Spleen (tissue), 11 donors: ENCODE data around the gene ADAM15. TPM values are rescaled to one million over a fixed set of nuclear protein-coding genes. Genes with fewer than 3 reads are reported as not detected.

ENCODE experiments used
- DNase-seq: peaks from one replicate; pipeline ENCODE4 v3.0.0-alpha.2; 2020
- H3K27ac ChIP-seq, 8 donors: fragments of 200-600 bp; sonication (generic) in 7 of 8; 1 replicate in 4 of 8; 2 replicates in 4 of 8; pipeline versions ENCODE4 v1.5.0 to v1.8.0; 2016 to 2021; ENCODE audit warnings: inconsistent platforms in 4 of 8, mild to moderate bottlenecking in 4 of 8, moderate library complexity in 1 of 8
- H3K27me3 ChIP-seq, 7 donors: fragments of 200-600 bp; sonication (generic) in 6 of 7; replicated peaks in 1 of 7; 1 replicate in 4 of 7; 2 replicates in 3 of 7; pipeline versions ENCODE4 v1.5.0 to v1.8.0; 2016 to 2021; ENCODE audit warnings: inconsistent platforms in 3 of 7, mild to moderate bottlenecking in 1 of 7
- H3K36me3 ChIP-seq, 6 donors: fragments of 200-600 bp; sonication (generic) in 5 of 6; 1 replicate in 4 of 6; 2 replicates in 2 of 6; pipeline versions ENCODE4 v1.5.0 to v1.8.0; 2016 to 2021; ENCODE audit warnings: inconsistent platforms in 2 of 6
- H3K4me1 ChIP-seq, 6 donors: fragments of 200-600 bp; sonication (generic) in 5 of 6; 1 replicate in 3 of 6; 2 replicates in 3 of 6; pipeline versions ENCODE4 v1.5.0 to v1.8.0; 2016 to 2021; ENCODE audit warnings: inconsistent platforms in 3 of 6
- H3K4me3 ChIP-seq, 8 donors: fragments of 200-600 bp; sonication (generic) in 7 of 8; 1 replicate in 4 of 8; 2 replicates in 4 of 8; pipeline versions ENCODE4 v1.5.0 to v1.8.0; 2016 to 2021; ENCODE audit warnings: inconsistent platforms in 4 of 8, mild to moderate bottlenecking in 4 of 8, moderate library complexity in 2 of 8
- H3K9me3 ChIP-seq, 8 donors: fragments of 200-600 bp; sonication (generic) in 7 of 8; 1 replicate in 4 of 8; 2 replicates in 4 of 8; pipeline versions ENCODE4 v1.5.0 to v1.8.0; 2016 to 2021; ENCODE audit warnings: inconsistent platforms in 4 of 8
- POLR2A ChIP-seq, 3 donors: fragments of 450-650 bp; IDR thresholded peaks; one replicate each; pipeline ENCODE4 v1.5.1; 2017; ENCODE audit warnings: antibody characterized with exemption in 3 of 3, mild to moderate bottlenecking in 1 of 3
- POLR2AphosphoS5 ChIP-seq, 3 donors: sonication (generic); formaldehyde crosslinking; IDR thresholded peaks; one replicate each; pipeline ENCODE4 v1.5.1; 2017; ENCODE audit warnings: antibody characterized with exemption in 3 of 3
- WGBS, 5 donors: extraction: QIAGEN DNeasy Blood & Tissue Kit in 3 of 5; methylation state at CpG; one replicate each; pipeline versions ENCODE4 v1.1.5 to v1.1.7; 2013 to 2018; 5-methylcytosine and 5-hydroxymethylcytosine counted together
- intact Hi-C: fragments of 100-400 bp; cut with DNase I; formaldehyde crosslinking; loops from one replicate; pipeline ENCODE4 v1.15.0; 2023; ENCODE audit warnings: low total_unique reads
- polyA plus RNA-seq, 3 donors: library from polyadenylated mRNA; stranded (reverse); fragments of 200-250 nt; gene quantifications; one replicate each; pipeline ENCODE4 v1.2.1, GENCODE V29; 2013
- total RNA-seq, 7 donors: library from RNA; depleted of rRNA in 3 of 7; stranded (reverse); fragments of >200 nt in 3 of 7; fragmentation: NEBNext Ultra II Directional in 4 of 7; extraction: Animal tissue kit (Norgen Biotek cat#: 25700) in 4 of 7; gene quantifications; one replicate each; pipeline versions ENCODE4 v1.1.0 to v1.2.1, GENCODE V29; 2016 to 2021
- TF ChIP-seq, protein P1 (sequence below), 11 experiments: fragments of 200-600 bp in 7 of 11; fragments of 450-650 bp in 4 of 11; sonication (generic) in 4 of 11; IDR thresholded peaks in 8 of 11; conservative IDR thresholded peaks in 3 of 11; 1 replicate in 7 of 11; 2 replicates in 4 of 11; pipeline versions ENCODE4 v1.4.0 to v1.8.0; 2016 to 2021; ENCODE audit warnings: antibody characterized with exemption in 11 of 11, inconsistent platforms in 4 of 11, mild to moderate bottlenecking in 1 of 11
- donor health status: healthy with polysubstance abuse.
- donor health status: DM: no; HTN: no; CAD: no; lungs with moderate emphysema.
- donor health status: DM: no; HTN: no; CAD: no.
- donor health status: Bipolar disorder and iron deficiency.
- donor health status: healthy.
- donor health status: DM: no; HTN: no; CAD: no.
- donor health status: DM: yes; HTN: yes; CAD: no.

ADAM15 gene
- total and polyA plus RNA-seq, 10 donors = 70.8 to 313 (median 86.6) TPM

DNA sequence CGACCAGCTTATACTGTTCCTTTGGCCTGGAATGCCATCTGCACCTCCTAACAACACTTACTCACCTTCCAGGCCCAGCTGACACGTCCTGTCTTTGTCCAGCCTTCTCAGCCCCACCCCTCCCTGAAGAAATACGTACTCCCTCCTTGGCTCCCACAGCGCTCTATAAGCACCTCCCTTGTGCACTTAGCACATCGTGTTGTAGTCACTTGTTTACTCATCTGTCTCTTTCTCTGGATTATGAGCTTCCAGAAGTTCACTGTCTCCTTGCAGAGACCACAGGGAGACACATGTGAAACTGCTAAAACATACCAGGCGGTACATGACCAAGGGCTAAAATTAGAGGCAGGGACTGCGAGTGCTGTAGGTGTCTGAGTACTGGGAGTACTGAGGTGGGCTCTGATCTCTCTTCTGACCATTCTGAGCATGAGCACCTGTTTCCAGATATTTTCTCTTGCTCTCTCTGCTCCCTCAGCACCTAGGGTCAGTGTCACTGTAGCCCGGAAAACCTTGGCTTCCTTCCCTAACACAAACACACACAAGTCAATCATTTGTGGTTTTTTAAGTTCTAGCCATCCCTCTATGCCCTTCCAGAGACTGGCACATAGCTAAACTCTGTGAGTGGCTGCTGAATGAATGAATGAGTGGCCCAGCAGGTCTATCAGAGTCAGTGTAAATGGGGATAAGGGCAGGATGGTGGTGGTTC, 12.4 kb upstream of the ADAM15 start:
- Histone ChIP-seq H3K4me1 (peaks cover 0 to 19% (median 5%) of the 10 kb centered on the region in 6 donors), H3K36me3 (no peaks in the 10 kb centered on the region), H3K4me3 (no peak overlapping the region), H3K9me3 (no peaks in the 10 kb centered on the region), H3K27ac (no peak overlapping the region), H3K27me3 (peaks cover 0 to 5% (median 0%) of the 10 kb centered on the region in 7 donors)
- 39 to 51% (median 48%) methylated on average over 8 of the region's 8 CpGs for WGBS, 5 donors
- no peak for DNase-seq
- intact Hi-C loops = no loop called here
- TF ChIP-seq, protein P1, sequence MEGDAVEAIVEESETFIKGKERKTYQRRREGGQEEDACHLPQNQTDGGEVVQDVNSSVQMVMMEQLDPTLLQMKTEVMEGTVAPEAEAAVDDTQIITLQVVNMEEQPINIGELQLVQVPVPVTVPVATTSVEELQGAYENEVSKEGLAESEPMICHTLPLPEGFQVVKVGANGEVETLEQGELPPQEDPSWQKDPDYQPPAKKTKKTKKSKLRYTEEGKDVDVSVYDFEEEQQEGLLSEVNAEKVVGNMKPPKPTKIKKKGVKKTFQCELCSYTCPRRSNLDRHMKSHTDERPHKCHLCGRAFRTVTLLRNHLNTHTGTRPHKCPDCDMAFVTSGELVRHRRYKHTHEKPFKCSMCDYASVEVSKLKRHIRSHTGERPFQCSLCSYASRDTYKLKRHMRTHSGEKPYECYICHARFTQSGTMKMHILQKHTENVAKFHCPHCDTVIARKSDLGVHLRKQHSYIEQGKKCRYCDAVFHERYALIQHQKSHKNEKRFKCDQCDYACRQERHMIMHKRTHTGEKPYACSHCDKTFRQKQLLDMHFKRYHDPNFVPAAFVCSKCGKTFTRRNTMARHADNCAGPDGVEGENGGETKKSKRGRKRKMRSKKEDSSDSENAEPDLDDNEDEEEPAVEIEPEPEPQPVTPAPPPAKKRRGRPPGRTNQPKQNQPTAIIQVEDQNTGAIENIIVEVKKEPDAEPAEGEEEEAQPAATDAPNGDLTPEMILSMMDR (IDR thresholded peaks at IDR 0.05 in 8 of 11, conservative IDR thresholded peaks at IDR 0.05 in 3 of 11) = no peak
- TF ChIP-seq POLR2AphosphoS5 (IDR thresholded peaks at IDR 0.05) (no peak), POLR2A (IDR thresholded peaks at IDR 0.05) (no peak)

DNA sequence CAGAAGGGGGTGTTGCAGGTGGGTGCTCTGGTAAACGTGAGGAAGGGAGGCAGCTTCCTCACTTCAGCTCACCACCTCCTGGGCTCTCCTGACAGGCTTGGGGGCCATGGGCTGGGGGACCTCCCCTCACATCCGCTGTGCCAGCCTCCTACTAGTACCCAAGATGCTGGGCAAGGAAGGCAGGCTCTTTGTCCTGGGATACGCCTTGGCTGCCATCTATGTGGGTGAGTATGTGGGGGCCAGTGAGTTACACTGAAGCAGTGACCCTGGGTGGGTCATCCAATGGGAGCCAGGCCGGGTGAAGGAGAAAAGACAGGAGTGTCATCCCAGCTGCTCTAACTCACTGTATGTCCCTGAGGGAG, 11.8 kb upstream of the ADAM15 start:
- no peak for DNase-seq
- 64 to 72% (median 68%) methylated on average over 3 to 4 of the region's 4 CpGs for WGBS, 5 donors
- no peaks in the 10 kb centered on the region for H3K36me3 ChIP-seq
- peaks cover 0 to 5% (median 0%) of the 10 kb centered on the region in 7 donors for H3K27me3 ChIP-seq
- H3K4me1 ChIP-seq = peaks cover 0 to 19% (median 5%) of the 10 kb centered on the region in 6 donors
- TF ChIP-seq, protein P1 (IDR thresholded peaks at IDR 0.05 in 8 of 11, conservative IDR thresholded peaks at IDR 0.05 in 3 of 11) = no peak
- TF ChIP-seq POLR2AphosphoS5 (IDR thresholded peaks at IDR 0.05) = no peak
- no peak for TF ChIP-seq POLR2A (IDR thresholded peaks at IDR 0.05)
- no peaks in the 10 kb centered on the region for H3K9me3 ChIP-seq
- no peak overlapping the region for H3K27ac ChIP-seq
- no peak overlapping the region for H3K4me3 ChIP-seq
- intact Hi-C loops = no loop called here

DNA sequence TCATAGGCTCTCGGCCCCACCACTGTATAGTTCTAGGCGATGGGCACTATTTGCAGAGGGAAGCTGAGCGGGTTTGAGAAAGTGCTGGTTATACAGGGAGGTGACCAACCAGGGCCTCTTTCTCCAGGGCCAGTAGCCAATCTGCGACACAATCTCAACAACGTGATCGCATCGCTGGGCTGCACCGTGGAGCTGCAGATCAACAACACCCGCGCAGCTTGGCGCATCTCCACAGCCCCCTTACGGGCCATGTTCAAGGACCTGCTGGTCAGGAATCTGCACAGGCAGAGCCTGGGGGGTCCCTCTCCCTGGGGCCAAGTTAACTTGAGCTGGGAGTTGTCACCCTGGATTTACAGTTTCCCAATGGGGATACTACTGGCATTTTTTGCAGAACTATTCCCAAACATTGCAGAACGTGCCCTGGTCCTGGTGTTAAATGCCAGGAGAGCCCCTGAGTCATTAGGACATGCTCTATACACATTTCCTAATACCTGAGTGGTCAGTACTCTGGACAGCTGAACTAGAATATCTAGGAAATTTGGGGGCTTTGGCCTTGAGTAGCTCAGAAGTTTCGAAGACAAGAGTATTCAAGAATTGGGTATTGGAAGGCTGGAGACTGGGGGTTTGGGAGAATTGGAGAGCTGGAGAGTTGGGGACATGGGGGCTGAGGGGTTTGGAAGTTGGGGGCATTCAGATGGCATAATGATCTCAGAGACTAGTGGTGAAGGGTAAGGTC, 10.6 kb upstream of the ADAM15 start:
- no peak for DNase-seq
- Histone ChIP-seq H3K4me3 (no peak overlapping the region), H3K27ac (no peak overlapping the region), H3K9me3 (no peaks in the 10 kb centered on the region), H3K4me1 (peaks cover 4 to 32% (median 16%) of the 10 kb centered on the region in 6 donors), H3K36me3 (no peaks in the 10 kb centered on the region), H3K27me3 (peaks cover 0 to 5% (median 0%) of the 10 kb centered on the region in 7 donors)
- intact Hi-C loops = no loop called here
- no peak for TF ChIP-seq POLR2AphosphoS5 (IDR thresholded peaks at IDR 0.05)
- no peak for TF ChIP-seq POLR2A (IDR thresholded peaks at IDR 0.05)
- TF ChIP-seq, protein P1 (IDR thresholded peaks at IDR 0.05 in 8 of 11, conservative IDR thresholded peaks at IDR 0.05 in 3 of 11) = no peak
- 83 to 95% (median 91%) methylated on average over 11 to 14 of the region's 14 CpGs for WGBS, 5 donors

DNA sequence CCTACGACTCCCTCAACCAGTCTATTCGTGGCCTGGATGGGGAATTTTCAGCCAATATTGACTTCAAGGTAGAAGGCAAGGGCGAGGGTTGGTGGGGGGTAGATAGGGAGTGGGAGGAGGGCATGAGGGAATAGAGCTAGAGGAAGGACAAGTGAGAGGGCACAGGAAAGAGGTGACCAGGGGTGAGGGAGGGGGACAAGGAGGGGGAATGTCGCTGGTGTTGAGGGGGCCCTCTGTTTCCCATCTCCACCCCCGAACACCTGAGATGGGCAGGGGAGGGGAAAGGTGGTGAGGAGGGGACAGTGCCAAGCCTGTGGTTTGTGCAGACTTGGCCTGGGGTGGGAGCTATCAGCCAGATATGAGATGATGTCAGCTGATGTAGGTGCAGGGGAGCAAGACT, 8.3 kb upstream of the ADAM15 start:
- H3K4me3 ChIP-seq = no peak overlapping the region
- H3K27ac ChIP-seq = no peak overlapping the region
- TF ChIP-seq POLR2A (IDR thresholded peaks at IDR 0.05) = no peak
- TF ChIP-seq, protein P1 (IDR thresholded peaks at IDR 0.05 in 8 of 11, conservative IDR thresholded peaks at IDR 0.05 in 3 of 11) = no peak
- TF ChIP-seq POLR2AphosphoS5 (IDR thresholded peaks at IDR 0.05) = no peak
- no peak for DNase-seq
- intact Hi-C loops = no loop called here
- H3K36me3 ChIP-seq = no peaks in the 10 kb centered on the region
- whole genome bisulfite sequencing, 5 donors = 78 to 87% (median 85%) methylated on average over 5 of the region's 5 CpGs
- peaks cover 0 to 4% (median 0%) of the 10 kb centered on the region in 7 donors for H3K27me3 ChIP-seq
- H3K4me1 ChIP-seq = peaks cover 4 to 27% (median 16%) of the 10 kb centered on the region in 6 donors
- no peaks in the 10 kb centered on the region for H3K9me3 ChIP-seq
